Measurements from ENCODE around the gene TSC22D2. TPM values are rescaled to one million over a fixed set of nuclear protein-coding genes. Genes with fewer than 3 reads are reported as not detected.

The TSC22D2 gene
- total RNA-seq, 1 donor from 2014 or later, result 38.9 TPM

DNA sequence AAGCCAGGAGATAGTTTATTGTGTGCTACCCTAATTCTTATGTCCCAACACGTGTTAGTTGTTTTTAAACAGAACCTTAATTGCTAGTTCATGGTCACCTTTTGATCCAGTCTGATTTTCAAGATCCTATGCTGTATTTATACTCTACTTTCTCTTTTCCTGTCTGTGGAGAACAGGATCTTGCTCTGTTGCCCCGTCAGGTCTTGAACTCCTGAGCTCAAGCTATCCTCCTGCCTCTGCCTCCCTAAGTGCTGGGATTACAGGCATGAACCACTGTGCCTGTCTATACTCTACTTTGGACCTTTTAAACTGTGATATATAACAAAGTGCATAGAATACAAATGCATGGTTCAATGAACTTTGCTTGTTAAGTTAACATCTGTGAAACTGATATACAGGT, 44.7 kb upstream of the TSC22D2 start:
- Mint-ChIP-seq H3K9me3 (no peaks in the 10 kb centered on the region), H3K27me3 (no peaks in the 10 kb centered on the region), H3K36me3 (ENCODE audit: low read depth) (no peaks in the 10 kb centered on the region), H3K27ac (no peak overlapping the region), H3K4me1 (no peaks in the 10 kb centered on the region), H3K4me3 (no peak overlapping the region)
- intact Hi-C loops (cut with micrococcal nuclease), result no loop called here
- no peak for TF ChIP-seq CTCF (IDR thresholded peaks at IDR 0.05)
- ChIA-PET CTCF (no interaction called here), POLR2A (no interaction called here)
- no peak for DNase-seq
- no peak for ATAC-seq (ENCODE audit: low read depth)

- POLR2A ChIA-PET, result no interaction called here
- Mint-ChIP-seq H3K27ac (no peak overlapping the region), H3K9me3 (no peaks in the 10 kb centered on the region), H3K4me1 (no peaks in the 10 kb centered on the region), H3K36me3 (ENCODE audit: low read depth) (no peaks in the 10 kb centered on the region), H3K4me3 (no peak overlapping the region), H3K27me3 (no peaks in the 10 kb centered on the region)
- intact Hi-C loops (cut with micrococcal nuclease), result no loop called here
- ATAC-seq (ENCODE audit: low read depth) (no peak), DNase-seq (no peak)
- CTCF ChIA-PET, result no interaction called here
- TF ChIP-seq CTCF (IDR thresholded peaks at IDR 0.05), result no peak
These were observed 42.9 kb upstream of the TSC22D2 start for GRCh38 chr3:150365132-150365604.

- ATAC-seq (ENCODE audit: low read depth), result no peak
- no peak for TF ChIP-seq CTCF (IDR thresholded peaks at IDR 0.05)
- no peaks in the 10 kb centered on the region for H3K9me3 Mint-ChIP-seq
- H3K36me3 Mint-ChIP-seq (ENCODE audit: low read depth), result no peaks in the 10 kb centered on the region
- H3K27ac Mint-ChIP-seq, result no peak overlapping the region
- H3K4me3 Mint-ChIP-seq, result no peak overlapping the region
- ChIA-PET CTCF (no interaction called here), POLR2A (no interaction called here)
- no peak for DNase-seq
- no peaks in the 10 kb centered on the region for H3K27me3 Mint-ChIP-seq
- peaks cover 4% of the 10 kb centered on the region for H3K4me1 Mint-ChIP-seq
- intact Hi-C loops (cut with micrococcal nuclease), result no loop called here
These were observed 40.3 kb upstream of the TSC22D2 start for GRCh38 chr3:150367757-150368156.

DNA sequence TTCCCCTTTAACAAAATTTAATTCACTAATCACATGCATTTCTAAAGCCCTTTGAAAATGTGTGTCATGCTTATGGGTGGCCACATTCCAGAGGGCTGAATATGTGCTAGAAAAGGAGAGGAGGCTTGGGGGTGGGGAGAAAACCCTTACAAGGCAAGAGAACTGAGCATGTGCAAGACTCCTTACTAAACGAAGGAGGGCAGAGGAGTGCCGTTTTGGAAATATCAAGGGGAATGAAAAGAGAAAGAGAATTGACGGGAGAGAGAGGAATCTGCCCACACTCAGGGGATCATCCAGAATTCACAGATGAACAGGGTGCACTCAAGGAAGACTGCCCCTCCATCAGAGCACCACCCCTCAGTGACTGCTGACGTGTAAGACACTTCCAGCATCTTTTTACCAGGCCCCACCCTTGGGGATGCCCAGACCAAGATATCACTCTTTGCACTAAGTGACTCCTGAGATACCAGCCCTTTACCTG, 37.9 kb upstream of the TSC22D2 start:
- CTCF ChIA-PET, result no interaction called here
- no peaks in the 10 kb centered on the region for H3K27me3 Mint-ChIP-seq
- H3K27ac Mint-ChIP-seq, result no peak overlapping the region
- no peak for TF ChIP-seq CTCF (IDR thresholded peaks at IDR 0.05)
- H3K36me3 Mint-ChIP-seq (ENCODE audit: low read depth), result no peaks in the 10 kb centered on the region
- no peaks in the 10 kb centered on the region for H3K9me3 Mint-ChIP-seq
- ATAC-seq (ENCODE audit: low read depth) (no peak), DNase-seq (no peak)
- no peak overlapping the region for H3K4me3 Mint-ChIP-seq
- POLR2A ChIA-PET, result no interaction called here
- intact Hi-C loops (cut with micrococcal nuclease), result loop anchor here (5.0 kb wide), 1 partner anchor 42 kb away; no protein-coding TSS in a partner anchor
- H3K4me1 Mint-ChIP-seq, result peaks cover 14% of the 10 kb centered on the region

- ATAC-seq (ENCODE audit: low read depth), result no peak
- POLR2A ChIA-PET, result no interaction called here
- CTCF ChIA-PET, result no interaction called here
- no peak for DNase-seq
- peaks cover 14% of the 10 kb centered on the region for H3K4me1 Mint-ChIP-seq
- no peaks in the 10 kb centered on the region for H3K27me3 Mint-ChIP-seq
- no peaks in the 10 kb centered on the region for H3K9me3 Mint-ChIP-seq
- no peaks in the 10 kb centered on the region for H3K36me3 Mint-ChIP-seq (ENCODE audit: low read depth)
- no peak overlapping the region for H3K27ac Mint-ChIP-seq
- no peak for TF ChIP-seq CTCF (IDR thresholded peaks at IDR 0.05)
- no peak overlapping the region for H3K4me3 Mint-ChIP-seq
- intact Hi-C loops (cut with micrococcal nuclease), result loop anchor here (5.0 kb wide), 1 partner anchor 41 kb away; no protein-coding TSS in a partner anchor
These were observed 37.1 kb upstream of the TSC22D2 start for GRCh38 chr3:150370999-150371398.

All from activated B cell treated with CpG ODN at 0.5 μM for 24 hours (primary cell).